Neural cell (in vitro differentiated cells): Measurements from ENCODE around the gene DOCK9. TPM values are rescaled to one million over a fixed set of nuclear protein-coding genes. Genes with fewer than 3 reads are reported as not detected.

Experiments
- H2AFZ ChIP-seq: fragments of 200-600, 300-800 bp; sonication (generic), shearing (Covaris generic); 2 replicates; pipeline ENCODE4 v1.6.0; 2014; ENCODE audit warnings: low read depth, mild to moderate bottlenecking, antibody characterized with exemption, low read length, moderate library complexity
- H3F3A ChIP-seq: fragments of 200-600 bp; shearing (Covaris generic); 2 replicates; pipeline ENCODE4 v1.6.1; 2016; ENCODE audit warnings: mild to moderate bottlenecking, moderate library complexity, mixed read lengths, antibody characterized with exemption, low read length; ENCODE audit not compliant: insufficient read depth, poor library complexity, severe bottlenecking
- H3K27ac ChIP-seq: fragments of 200-600, 300-800 bp; sonication (generic), shearing (Covaris generic); 2 replicates; pipeline ENCODE4 v1.5.1; 2014; ENCODE audit warnings: mild to moderate bottlenecking, low read length, moderate library complexity
- H3K27me3 ChIP-seq: fragments of 300-800, 200-600 bp; sonication (generic), shearing (Covaris generic); 2 replicates; pipeline ENCODE4 v1.6.0; 2014; ENCODE audit warnings: mild to moderate bottlenecking, low read depth, low read length, moderate library complexity; ENCODE audit not compliant: insufficient read depth
- H3K36me3 ChIP-seq: fragments of 300-800, 200-600 bp; sonication (generic), shearing (Covaris generic); 2 replicates; pipeline ENCODE4 v1.5.1; 2014; ENCODE audit warnings: mild to moderate bottlenecking, antibody characterized with exemption, low read length, moderate library complexity; ENCODE audit not compliant: insufficient read depth
- H3K4me2 ChIP-seq: fragments of 300-800, 200-600 bp; sonication (generic), shearing (Covaris generic); 2 replicates; pipeline ENCODE4 v1.6.0; 2014; ENCODE audit warnings: mild to moderate bottlenecking, low read length
- H3K4me3 ChIP-seq: fragments of 300-800, 200-600 bp; sonication (generic), shearing (Covaris generic); 2 replicates; pipeline ENCODE4 v1.5.1; 2014; ENCODE audit warnings: mild to moderate bottlenecking, low read length, moderate library complexity
- H3K79me2 ChIP-seq: fragments of 200-600 bp; shearing (Covaris generic); replicated peaks from 2 replicates; pipeline ENCODE4 v1.6.0; 2014; ENCODE audit warnings: mild to moderate bottlenecking, low read length, moderate library complexity; ENCODE audit not compliant: insufficient read depth
- H3K9ac ChIP-seq: fragments of 300-800, 200-600 bp; sonication (generic), shearing (Covaris generic); 2 replicates; pipeline ENCODE4 v1.6.1; 2016; ENCODE audit warnings: mild to moderate bottlenecking, low read length, mixed read lengths
- H3K9me2 ChIP-seq: fragments of 200-600 bp; shearing (Covaris generic); 2 replicates; pipeline ENCODE4 v1.6.1; 2016; ENCODE audit warnings: mild to moderate bottlenecking, low read length, mixed read lengths; ENCODE audit not compliant: insufficient read depth
- H3K9me3 ChIP-seq: fragments of 200-600, 300-800 bp; sonication (generic), shearing (Covaris generic); 2 replicates; pipeline ENCODE4 v1.6.1; 2016; ENCODE audit warnings: mild to moderate bottlenecking, mixed run types, low read length, moderate library complexity, mixed read lengths
- H4K20me1 ChIP-seq: fragments of 200-600 bp; shearing (Covaris generic); 2 replicates; pipeline ENCODE4 v1.6.1; 2016; ENCODE audit warnings: mild to moderate bottlenecking, mixed run types; ENCODE audit not compliant: insufficient read depth
- CTCF ChIP-seq: fragments of 450-650 bp; IDR thresholded peaks from 2 replicates; pipeline ENCODE4 v1.5.1; 2014; ENCODE audit warnings: antibody characterized with exemption, mild to moderate bottlenecking, moderate library complexity; ENCODE audit not compliant: poor library complexity, severe bottlenecking
- EP300 ChIP-seq: fragments of 450-650 bp; conservative IDR thresholded peaks from 2 replicates; pipeline ENCODE4 v1.6.1; 2014; ENCODE audit warnings: antibody characterized with exemption, mild to moderate bottlenecking, moderate library complexity; ENCODE audit not compliant: poor library complexity, severe bottlenecking
- EZH2 ChIP-seq: fragments of 200-600, 300-800 bp; shearing (Covaris generic), sonication (generic); IDR thresholded peaks from 2 replicates; pipeline ENCODE4 v1.6.1; 2014; ENCODE audit warnings: antibody characterized with exemption, low read length, borderline replicate concordance, mild to moderate bottlenecking; ENCODE audit not compliant: insufficient read depth, poor library complexity, severe bottlenecking
- MXI1 ChIP-seq: fragments of 450-650 bp; conservative IDR thresholded peaks from 2 replicates; pipeline ENCODE4 v1.6.1; 2014; ENCODE audit warnings: antibody characterized with exemption, mild to moderate bottlenecking; ENCODE audit not compliant: poor library complexity, severe bottlenecking
- POLR2AphosphoS5 ChIP-seq: IDR thresholded peaks from 2 replicates; pipeline ENCODE4 v1.6.1; 2012
- RAD21 ChIP-seq: fragments of 450-650 bp; conservative IDR thresholded peaks from 2 replicates; pipeline ENCODE4 v1.6.1; 2014; ENCODE audit warnings: antibody characterized with exemption, mild to moderate bottlenecking, moderate library complexity
- SMC3 ChIP-seq: fragments of 450-650 bp; conservative IDR thresholded peaks from 2 replicates; pipeline ENCODE4 v1.6.1; 2014; ENCODE audit warnings: antibody characterized with exemption, mild to moderate bottlenecking, moderate library complexity; ENCODE audit not compliant: poor library complexity
- TAF1 ChIP-seq: IDR thresholded peaks from 2 replicates; pipeline ENCODE4 v1.6.1; 2012; ENCODE audit warnings: low read depth
- polyA plus RNA-seq: library from polyadenylated mRNA; depleted of rRNA; stranded (reverse); fragments of >200 nt; gene quantifications from 2 replicates; pipeline ENCODE4 v1.2.3, GENCODE V29; 2014
- TF ChIP-seq, protein P1 (sequence below): IDR thresholded peaks from 2 replicates; pipeline ENCODE4 v1.6.1; 2012; ENCODE audit warnings: borderline replicate concordance

Gene DOCK9
- polyA plus RNA-seq, 1 donor from 2014 or later = 11.4 TPM

DNA sequence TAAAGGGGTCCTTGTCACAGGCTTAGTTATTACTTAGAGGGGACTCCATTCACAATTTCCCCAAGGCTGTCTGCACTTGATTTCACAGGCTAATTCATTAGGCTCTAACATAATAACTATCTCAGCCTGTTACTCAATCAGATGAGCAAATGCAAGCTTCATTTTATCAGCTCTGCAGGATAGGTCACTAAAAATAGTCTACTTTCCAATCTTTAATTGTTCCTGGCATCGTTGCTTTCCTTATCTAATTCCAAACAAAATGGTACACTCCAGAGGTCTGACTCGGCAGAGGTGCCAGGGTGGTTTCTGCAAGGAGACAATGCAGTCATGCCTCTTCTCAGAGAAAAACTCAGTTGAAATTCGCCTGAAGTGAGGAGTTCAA, 155.6 kb downstream of the DOCK9 start:
- H3F3A ChIP-seq = no peaks in the 10 kb centered on the region
- no peak overlapping the region for H3K9ac ChIP-seq
- no peaks in the 10 kb centered on the region for H3K9me3 ChIP-seq
- H2AFZ ChIP-seq = no peak overlapping the region
- no peak overlapping the region for H3K4me3 ChIP-seq
- no peaks in the 10 kb centered on the region for H3K9me2 ChIP-seq
- no peak overlapping the region for H3K27ac ChIP-seq
- no peaks in the 10 kb centered on the region for H3K79me2 ChIP-seq
- H3K36me3 ChIP-seq = no peaks in the 10 kb centered on the region
- H3K4me2 ChIP-seq = no peak overlapping the region
- no peaks in the 10 kb centered on the region for H3K27me3 ChIP-seq
- TF ChIP-seq RAD21 (no peak), EP300 (no peak), TAF1 (no peak), EZH2 (no peak), CTCF (no peak), MXI1 (no peak), POLR2AphosphoS5 (no peak), SMC3 (no peak)
- TF ChIP-seq, protein P1, sequence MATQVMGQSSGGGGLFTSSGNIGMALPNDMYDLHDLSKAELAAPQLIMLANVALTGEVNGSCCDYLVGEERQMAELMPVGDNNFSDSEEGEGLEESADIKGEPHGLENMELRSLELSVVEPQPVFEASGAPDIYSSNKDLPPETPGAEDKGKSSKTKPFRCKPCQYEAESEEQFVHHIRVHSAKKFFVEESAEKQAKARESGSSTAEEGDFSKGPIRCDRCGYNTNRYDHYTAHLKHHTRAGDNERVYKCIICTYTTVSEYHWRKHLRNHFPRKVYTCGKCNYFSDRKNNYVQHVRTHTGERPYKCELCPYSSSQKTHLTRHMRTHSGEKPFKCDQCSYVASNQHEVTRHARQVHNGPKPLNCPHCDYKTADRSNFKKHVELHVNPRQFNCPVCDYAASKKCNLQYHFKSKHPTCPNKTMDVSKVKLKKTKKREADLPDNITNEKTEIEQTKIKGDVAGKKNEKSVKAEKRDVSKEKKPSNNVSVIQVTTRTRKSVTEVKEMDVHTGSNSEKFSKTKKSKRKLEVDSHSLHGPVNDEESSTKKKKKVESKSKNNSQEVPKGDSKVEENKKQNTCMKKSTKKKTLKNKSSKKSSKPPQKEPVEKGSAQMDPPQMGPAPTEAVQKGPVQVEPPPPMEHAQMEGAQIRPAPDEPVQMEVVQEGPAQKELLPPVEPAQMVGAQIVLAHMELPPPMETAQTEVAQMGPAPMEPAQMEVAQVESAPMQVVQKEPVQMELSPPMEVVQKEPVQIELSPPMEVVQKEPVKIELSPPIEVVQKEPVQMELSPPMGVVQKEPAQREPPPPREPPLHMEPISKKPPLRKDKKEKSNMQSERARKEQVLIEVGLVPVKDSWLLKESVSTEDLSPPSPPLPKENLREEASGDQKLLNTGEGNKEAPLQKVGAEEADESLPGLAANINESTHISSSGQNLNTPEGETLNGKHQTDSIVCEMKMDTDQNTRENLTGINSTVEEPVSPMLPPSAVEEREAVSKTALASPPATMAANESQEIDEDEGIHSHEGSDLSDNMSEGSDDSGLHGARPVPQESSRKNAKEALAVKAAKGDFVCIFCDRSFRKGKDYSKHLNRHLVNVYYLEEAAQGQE = no peak
- H4K20me1 ChIP-seq = no peaks in the 10 kb centered on the region

- no peak for TF ChIP-seq EP300
- TF ChIP-seq POLR2AphosphoS5 = no peak
- no peak for TF ChIP-seq CTCF
- no peak for TF ChIP-seq SMC3
- no peak for TF ChIP-seq RAD21
- TF ChIP-seq MXI1 = no peak
- no peak overlapping the region for H3K4me2 ChIP-seq
- H2AFZ ChIP-seq = no peak overlapping the region
- no peaks in the 10 kb centered on the region for H4K20me1 ChIP-seq
- H3K79me2 ChIP-seq = no peaks in the 10 kb centered on the region
- H3F3A ChIP-seq = no peaks in the 10 kb centered on the region
- no peaks in the 10 kb centered on the region for H3K36me3 ChIP-seq
- no peak overlapping the region for H3K27ac ChIP-seq
- no peaks in the 10 kb centered on the region for H3K27me3 ChIP-seq
- no peaks in the 10 kb centered on the region for H3K9me3 ChIP-seq
- H3K9ac ChIP-seq = no peak overlapping the region
- H3K9me2 ChIP-seq = no peaks in the 10 kb centered on the region
- no peak overlapping the region for H3K4me3 ChIP-seq
Measured at GRCh38 chr13:98821372-98822224, 156.3 kb downstream of the DOCK9 start.
